ENCODE results near the gene DYNLT1. TPM values are rescaled to one million over a fixed set of nuclear protein-coding genes. Genes with fewer than 3 reads are reported as not detected.

The DYNLT1 gene
- total and polyA plus RNA-seq, 2 of the 13 experiments (the other 11 are each of a cell fraction or from before 2014, with no cell fraction given), result 108 to 171 TPM

GRCh38 chr6:158630938-158631616 is 13.5 kb downstream of the DYNLT1 start:
- ATAC-seq, result no peak; the same call in 2 of the 3 replicates
- DNase-seq (ENCODE audit: low spot score), result no peak
- Histone ChIP-seq H3K27me3 (ENCODE audit: control insufficient read depth in 1 of 2, insufficient read depth in 2 of 2, low read length in 2 of 2) (no peaks in the 10 kb centered on the region), H3K79me2 (ENCODE audit: insufficient read depth, low read length) (no peaks in the 10 kb centered on the region), H3K4me2 (ENCODE audit: low read depth, low read length) (no peak overlapping the region), H3K9ac (ENCODE audit: insufficient read depth, low read depth, low read length) (no peak overlapping the region), H3K4me3 (replicated peaks in 1 of 3; ENCODE audit: insufficient read depth in 1 of 3, low read depth in 2 of 3, low read length in 3 of 3) (no peak overlapping the region), H4K20me1 (ENCODE audit: insufficient read depth, low read length) (peaks cover 34% of the 10 kb centered on the region), H3K27ac (ENCODE audit: extremely low read length, insufficient read depth, low read length) (no peak overlapping the region), H3K9me3 (ENCODE audit: low read length) (no peaks in the 10 kb centered on the region), H2AFZ (ENCODE audit: low read length) (no peak overlapping the region), H3K4me1 (ENCODE audit: insufficient read depth, low read length) (peaks cover 56% of the 10 kb centered on the region), H3K36me3 (replicated peaks in 1 of 2; ENCODE audit: control insufficient read depth in 1 of 2, insufficient read depth in 2 of 2, low read length in 2 of 2) (peaks cover 55 to 81% of the 10 kb centered on the region in 2 experiments)
- POLR2A ChIA-PET, result no interaction called here
- intact Hi-C loops (cut with micrococcal nuclease; ENCODE audit: unreplicated experiment) (no loop called here), in situ Hi-C loops (cut with HindIII; ENCODE audit: extremely low pct_ligation_motif_present, low pct_unique_long_range_greater_than_20kb) (no loop called here)
- no peak for FAIRE-seq
- CTCF ChIA-PET (ENCODE audit: low intra/inter-chr PET ratio, low total read pairs), result no interaction called here
- WGBS (ENCODE audit: low lambda C conversion rate), result 91% methylated on average over 19 of the region's 19 CpGs
- BruUV-seq (replicated peaks), result no TSS peak
- TF ChIP-seq ZNF333 (CRISPR knock-in tag; IDR thresholded peaks at IDR 0.05; ENCODE audit: borderline replicate concordance) (0 out of 2 replicates have a peak, but pooled peaks have one; percentile 21), ZNF839 (CRISPR knock-in tag; IDR thresholded peaks at IDR 0.05; ENCODE audit: borderline replicate concordance) (0 out of 2 replicates have a peak, but pooled peaks have one; percentile 9), SALL2 (CRISPR knock-in tag; IDR thresholded peaks at IDR 0.05) (no peak), AGO2 (optimal IDR thresholded peaks at IDR 0.05; ENCODE audit: low read depth, low read length) (peak; percentile 48), POLR2G (IDR thresholded peaks at IDR 0.05; ENCODE audit: low read depth, low read length) (0 out of 2 replicates have a peak, but pooled peaks have one; percentile 20), RBM22 (optimal IDR thresholded peaks at IDR 0.05; ENCODE audit: low read length) (peak; percentile 72), SYNCRIP (IDR thresholded peaks at IDR 0.05; ENCODE audit: insufficient read depth, low read depth, low read length) (no peak), ELK4 (CRISPR knock-in tag; IDR thresholded peaks at IDR 0.05; ENCODE audit: borderline replicate concordance) (no peak), DDIT3 (CRISPR knock-in tag; IDR thresholded peaks at IDR 0.05) (no peak), ZNF44 (CRISPR knock-in tag; IDR thresholded peaks at IDR 0.05) (no peak), ZNF687 (CRISPR knock-in tag; IDR thresholded peaks at IDR 0.05) (peak; percentile 24)
